SK-N-SH (cell line): ENCODE measurements around the gene MTUS2. TPM values are rescaled to one million over a fixed set of nuclear protein-coding genes. Genes with fewer than 3 reads are reported as not detected.

Experiments used
- CTCF ChIA-PET: fragments of 300-600, 350-600 bp; formaldehyde crosslinking; extraction: SDS; loops from one replicate; lab custom pipeline; 2021; lab: Yijun Ruan, JAX
- POLR2A ChIA-PET: fragments of 350-600 bp; sonication (Branson Sonifier 250); formaldehyde crosslinking; extraction: SDS; loops from one replicate; lab custom pipeline; 2020; ENCODE audit warnings: antibody characterized with exemption, inconsistent platforms; lab: Yijun Ruan, JAX
- DNase-seq: peaks from one replicate; pipeline ENCODE4 v3.0.0; 2012
- H2AFZ ChIP-seq: fragments of 200-600 bp; sonication (generic); 2 replicates; pipeline ENCODE4 v1.8.1; 2016; ENCODE audit warnings: antibody characterized with exemption, mild to moderate bottlenecking, low read depth
- H3F3A ChIP-seq: fragments of 200-600 bp; sonication (generic); replicated peaks from 2 replicates; pipeline ENCODE3; 2016; ENCODE audit warnings: antibody characterized with exemption, mild to moderate bottlenecking; ENCODE audit not compliant: insufficient read depth
- H3K27ac ChIP-seq, 2 experiments: fragments of 200-500 bp in 1 of 2; fragments of 200-600 bp in 1 of 2; sonication (Bioruptor generic) in 1 of 2; sonication (generic), shearing (Covaris generic) in 1 of 2; 2 replicates each; pipeline versions ENCODE4 v1.5.1 to v1.6.1; 2014 to 2016; ENCODE audit warnings: low read depth in 2 of 2, inconsistent platforms in 1 of 2, low read length in 1 of 2, mild to moderate bottlenecking in 1 of 2, mixed read lengths in 1 of 2
- H3K27me3 ChIP-seq: fragments of 200-600 bp; sonication (generic), shearing (Covaris generic); 2 replicates; pipeline ENCODE4 v1.6.1; 2016; ENCODE audit warnings: mixed run types; ENCODE audit not compliant: insufficient read depth
- H3K36me3 ChIP-seq, 2 experiments: fragments of 200-500 bp in 1 of 2; fragments of 200-600 bp in 1 of 2; sonication (Bioruptor generic) in 1 of 2; sonication (generic) in 1 of 2; replicated peaks in 1 of 2; 2 replicates each; pipeline versions ENCODE3 to v1.5.1; 2014 to 2016; ENCODE audit warnings: low read length in 1 of 2, mild to moderate bottlenecking in 1 of 2; ENCODE audit not compliant: insufficient read depth in 2 of 2, control insufficient read depth in 1 of 2
- H3K4me1 ChIP-seq, 2 experiments: fragments of 200-500 bp in 1 of 2; fragments of 200-600 bp in 1 of 2; sonication (Bioruptor generic) in 1 of 2; sonication (generic), shearing (Covaris generic) in 1 of 2; 2 replicates each; pipeline versions ENCODE4 v1.5.1 to v1.6.1; 2014 to 2016; ENCODE audit warnings: low read depth in 1 of 2, low read length in 1 of 2, mixed run types in 1 of 2; ENCODE audit not compliant: insufficient read depth in 2 of 2, control insufficient read depth in 1 of 2
- H3K4me2 ChIP-seq: fragments of 200-600 bp; sonication (generic), shearing (Covaris generic); 2 replicates; pipeline ENCODE4 v1.6.1; 2017; ENCODE audit warnings: mixed run types
- H3K4me3 ChIP-seq, 2 experiments: fragments of 200-500 bp in 1 of 2; fragments of 200-600 bp in 1 of 2; sonication (Bioruptor generic) in 1 of 2; sonication (generic), shearing (Covaris generic) in 1 of 2; 2 replicates each; pipeline versions ENCODE4 v1.5.1 to v1.8.1; 2014 to 2016; ENCODE audit warnings: low read depth in 2 of 2, inconsistent platforms in 1 of 2, low read length in 1 of 2, mild to moderate bottlenecking in 1 of 2, mixed read lengths in 1 of 2, moderate library complexity in 1 of 2
- H3K79me2 ChIP-seq: fragments of 200-600 bp; sonication (generic); 2 replicates; pipeline ENCODE4 v1.8.1; 2017; ENCODE audit warnings: mild to moderate bottlenecking; ENCODE audit not compliant: insufficient read depth
- H3K9ac ChIP-seq: fragments of 200-600 bp; sonication (generic); 2 replicates; pipeline ENCODE4 v1.6.1; 2017; ENCODE audit warnings: mixed run types
- H3K9me2 ChIP-seq: fragments of 200-600 bp; sonication (generic); 2 replicates; pipeline ENCODE4 v1.6.1; 2017; ENCODE audit warnings: mixed run types
- H3K9me3 ChIP-seq: fragments of 200-600 bp; sonication (generic); 2 replicates; pipeline ENCODE4 v1.6.1; 2017; ENCODE audit warnings: mixed run types, mild to moderate bottlenecking, moderate library complexity
- H4K20me1 ChIP-seq: fragments of 200-600 bp; sonication (generic); 2 replicates; pipeline ENCODE4 v1.6.1; 2017; ENCODE audit warnings: mild to moderate bottlenecking, mixed run types; ENCODE audit not compliant: insufficient read depth
- CHD2 ChIP-seq: fragments of 150-350 bp; IDR thresholded peaks from 2 replicates; pipeline ENCODE4 v1.6.1; 2018; ENCODE audit warnings: low read length; ENCODE audit not compliant: partially characterized antibody
- FOSL2 ChIP-seq: IDR thresholded peaks from 2 replicates; pipeline ENCODE4 v1.4.0; 2012; ENCODE audit warnings: low read depth, mild to moderate bottlenecking, moderate library complexity, borderline replicate concordance
- GABPA ChIP-seq: IDR thresholded peaks from 2 replicates; pipeline ENCODE4 v1.4.0; 2012; ENCODE audit warnings: low read depth, mild to moderate bottlenecking
- MXI1 ChIP-seq: IDR thresholded peaks from 2 replicates; pipeline ENCODE4 v1.6.1; 2012; ENCODE audit warnings: mild to moderate bottlenecking, low read depth, low read length, improper control_type of control experiment
- POLR2AphosphoS5 ChIP-seq: IDR thresholded peaks from 2 replicates; pipeline ENCODE4 v1.6.1; 2012; ENCODE audit warnings: low read depth, low read length
- RAD21 ChIP-seq: IDR thresholded peaks from 2 replicates; pipeline ENCODE4 v1.6.1; 2012; ENCODE audit warnings: mild to moderate bottlenecking, low read length
- RCOR1 ChIP-seq: fragments of 150-350 bp; IDR thresholded peaks from 2 replicates; pipeline ENCODE4 v1.6.1; 2017; ENCODE audit warnings: antibody characterized with exemption, low read length
- RXRA ChIP-seq: IDR thresholded peaks from 2 replicates; pipeline ENCODE4 v1.4.0; 2012; ENCODE audit warnings: low read depth, mild to moderate bottlenecking, borderline replicate concordance
- SMC3 ChIP-seq: IDR thresholded peaks from 2 replicates; pipeline ENCODE4 v1.6.1; 2012; ENCODE audit warnings: low read depth, low read length, improper control_type of control experiment
- USF1 ChIP-seq: IDR thresholded peaks from 2 replicates; pipeline ENCODE4 v1.4.0; 2012; ENCODE audit warnings: low read depth, borderline replicate concordance
- ZBTB33 ChIP-seq: IDR thresholded peaks from 2 replicates; pipeline ENCODE4 v1.4.0; 2012; ENCODE audit warnings: low read depth, borderline replicate concordance
- WGBS: methylation state at CpG from one replicate; pipeline ENCODE4 v1.1.6; 2017; ENCODE audit warnings: low lambda C conversion rate; 5-methylcytosine and 5-hydroxymethylcytosine counted together
- polyA plus RNA-seq, 3 experiments: library from polyadenylated mRNA; depleted of rRNA; stranded (reverse); fragments of >200 nt; gene quantifications; 2 replicates each; pipeline ENCODE4 v1.2.3, GENCODE V29; 2012

The MTUS2 gene
- polyA plus RNA-seq, 1 of the 3 experiments (the other 2 are of a cell fraction): 1.7 TPM

- H3K9ac ChIP-seq: no peak overlapping the region
- POLR2A ChIA-PET: no interaction called here
- CTCF ChIA-PET: interaction anchor here (1.1 kb wide), 1 partner anchor 153 kb away, joined by 4 read pairs; no protein-coding TSS in a partner anchor
- H3K4me1 ChIP-seq: no peaks in the 10 kb centered on the region
- no peak for TF ChIP-seq CHD2
- no peak for TF ChIP-seq USF1
- no peak for TF ChIP-seq MXI1
- TF ChIP-seq GABPA: no peak
- no peak for TF ChIP-seq SMC3
- TF ChIP-seq ZBTB33: no peak
- no peak for TF ChIP-seq RXRA
- no peak for TF ChIP-seq POLR2AphosphoS5
- no peak for TF ChIP-seq RAD21
- H3F3A ChIP-seq: no peaks in the 10 kb centered on the region
- DNase-seq: no peak
- H3K27me3 ChIP-seq: no peaks in the 10 kb centered on the region; the same call in 1 of the 2 replicates
- H3K4me3 ChIP-seq: no peak overlapping the region
- H4K20me1 ChIP-seq: no peaks in the 10 kb centered on the region
- no peaks in the 10 kb centered on the region for H3K36me3 ChIP-seq
- no peaks in the 10 kb centered on the region for H3K9me3 ChIP-seq
- H3K4me2 ChIP-seq: no peak overlapping the region
- no peaks in the 10 kb centered on the region for H3K9me2 ChIP-seq
- H2AFZ ChIP-seq: no peak overlapping the region
- H3K27ac ChIP-seq: no peak overlapping the region
- H3K79me2 ChIP-seq: no peaks in the 10 kb centered on the region
- whole genome bisulfite sequencing: 3% methylated on average over 6 of the region's 6 CpGs
These were observed 498.6 kb downstream of the MTUS2 start for GRCh38 chr13:29318741-29319140.

GRCh38 chr13:29319451-29319850, 499.3 kb downstream of the MTUS2 start:
- no peak overlapping the region for H2AFZ ChIP-seq
- H3K9ac ChIP-seq: no peak overlapping the region
- WGBS: 40% methylated on average over 9 of the region's 9 CpGs
- no peaks in the 10 kb centered on the region for H3K36me3 ChIP-seq
- no peaks in the 10 kb centered on the region for H4K20me1 ChIP-seq
- no peaks in the 10 kb centered on the region; the same call in 1 of the 2 replicates for H3K27me3 ChIP-seq
- DNase-seq: no peak
- TF ChIP-seq RCOR1 (no peak), FOSL2 (no peak)
- TF ChIP-seq, all 33 proteins: peak for 0
- Histone ChIP-seq H3K9me2 (no peaks in the 10 kb centered on the region), H3K9me3 (no peaks in the 10 kb centered on the region), H3K4me3 (no peak overlapping the region), H3F3A (no peaks in the 10 kb centered on the region), H3K4me2 (no peak overlapping the region), H3K4me1 (no peaks in the 10 kb centered on the region), H3K27ac (no peak overlapping the region), H3K79me2 (no peaks in the 10 kb centered on the region)
- CTCF ChIA-PET: interaction anchor here (1.1 kb wide), 1 partner anchor 152 kb away, joined by 4 read pairs; no protein-coding TSS in a partner anchor
- POLR2A ChIA-PET: no interaction called here
